ENCODE results near the gene KCNQ1OT1. TPM values are rescaled to one million over a fixed set of nuclear protein-coding genes. Genes with fewer than 3 reads are reported as not detected.

The KCNQ1OT1 gene
- total and polyA plus RNA-seq, 2 of the 4 experiments (the other 2 are of a cell fraction) = 0.14 to 2.0 TPM

DNA sequence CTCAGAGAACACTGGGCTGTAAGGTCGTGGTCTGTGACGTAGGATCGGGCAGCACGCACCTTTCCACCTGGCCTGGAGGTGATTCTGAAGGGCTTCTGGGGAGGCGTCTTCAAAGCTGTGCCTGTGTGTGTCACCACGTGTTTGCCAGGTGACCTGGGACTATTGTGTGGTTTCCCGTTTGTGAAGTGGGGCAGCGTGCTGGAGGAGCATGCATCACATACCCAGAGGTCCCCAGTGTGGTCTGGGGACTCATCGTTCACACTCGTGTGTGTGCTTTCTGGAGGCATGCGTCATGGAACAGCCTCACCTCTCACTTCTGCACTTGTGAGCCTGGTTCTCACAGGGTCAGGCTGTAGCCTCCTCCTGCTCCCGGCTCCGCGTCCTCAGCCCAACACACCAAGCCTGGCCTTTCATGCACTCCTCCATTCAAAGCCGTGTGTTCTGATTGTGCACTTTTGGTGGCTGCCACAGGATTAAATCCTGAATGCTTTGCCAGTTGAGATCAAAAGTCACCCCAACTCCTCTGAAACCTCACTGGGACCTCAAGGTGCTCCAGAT is 106.3 kb downstream of the KCNQ1OT1 start:
- Histone ChIP-seq H3K23ac (ENCODE audit: low read depth, low read length) (no peak overlapping the region), H3K4me1 (ENCODE audit: control insufficient read depth, insufficient read depth, low read length) (no peaks in the 10 kb centered on the region), H2AK5ac (ENCODE audit: low read depth, low read length) (no peak overlapping the region), H4K91ac (ENCODE audit: insufficient read depth, low read depth, low read length) (no peak overlapping the region), H2BK15ac (ENCODE audit: low read depth, low read length) (no peak overlapping the region), H4K5ac (ENCODE audit: low read depth, low read length) (no peak overlapping the region), H2BK120ac (ENCODE audit: low read depth, low read length) (no peak overlapping the region), H3K4me3 (ENCODE audit: insufficient read depth, low read depth, low read length) (no peak overlapping the region), H3K14ac (replicated peaks; ENCODE audit: low read depth, low read length) (no peak overlapping the region), H2AFZ (replicated peaks; ENCODE audit: low read length, poor library complexity) (no peak overlapping the region), H3K36me3 (ENCODE audit: control insufficient read depth, insufficient read depth, low read length) (no peaks in the 10 kb centered on the region), H3K9me1 (ENCODE audit: insufficient read depth, low read length) (no peaks in the 10 kb centered on the region), H3K56ac (ENCODE audit: extremely low read depth, insufficient read depth, low read length) (no peak overlapping the region), H3K27me3 (ENCODE audit: control insufficient read depth, insufficient read depth, low read length) (peaks cover 22% of the 10 kb centered on the region; the same call in 1 of the 2 replicates), H4K8ac (ENCODE audit: low read depth in 2 of 2, low read length in 2 of 2) (no peak overlapping the region), H3K79me1 (ENCODE audit: low read depth in 1 of 2, low read length in 2 of 2) (no peaks in the 10 kb centered on the region), H4K20me1 (ENCODE audit: insufficient read depth, low read length) (no peaks in the 10 kb centered on the region), H2AK9ac (replicated peaks; ENCODE audit: low read depth, low read length, poor library complexity) (peak overlapping the region; percentile 42), H2BK5ac (ENCODE audit: low read depth, low read length, poor library complexity, severe bottlenecking) (no peak overlapping the region), H3K4me2 (ENCODE audit: low read depth, low read length) (no peak overlapping the region), H3K18ac (ENCODE audit: low read depth, low read length) (no peak overlapping the region), H2BK20ac (ENCODE audit: low read depth, low read length) (no peak overlapping the region), H3K9me3 (ENCODE audit: control insufficient read depth, insufficient read depth, low read length) (peaks cover 4% of the 10 kb centered on the region), H3K4ac (ENCODE audit: low read depth, low read length) (no peak overlapping the region), H3K9ac (ENCODE audit: low read depth, low read length) (no peak overlapping the region), H3K27ac (ENCODE audit: insufficient read depth, low read length) (no peak overlapping the region)
- ChIA-PET CTCF (no interaction called here), POLR2A (ENCODE audit: unreplicated experiment) (interaction anchor here (0.6 kb wide), 1 partner anchor 16 kb away, joined by 3 read pairs; no protein-coding TSS in a partner anchor)
- dilution Hi-C loops (cut with HindIII; ENCODE audit: low sequenced_read_pairs, unreplicated experiment) = no loop called here
- 78% methylated on average over 12 of the region's 15 CpGs; no CpG with 5 or more reads in 1 of the 2 experiments for WGBS, 2 experiments (ENCODE audit: extremely low coverage in 2 of 2, insufficient read length in 1 of 2)
- DNase-seq = no peak
- intact Hi-C loops (cut with micrococcal nuclease) = no loop called here
- in situ Hi-C loops (cut with MboI; ENCODE audit: low sequenced_read_pairs) = no loop called here
- ATAC-seq (ENCODE audit: low read depth) = no peak
- BruUV-seq (replicated peaks) = no TSS peak
- TF ChIP-seq RAD21 (IDR thresholded peaks at IDR 0.05; ENCODE audit: low read length) (no peak), CHD1 (IDR thresholded peaks at IDR 0.05; ENCODE audit: low read depth, low read length) (no peak), CEBPB (IDR thresholded peaks at IDR 0.05; ENCODE audit: low read depth, low read length) (no peak), RFX5 (IDR thresholded peaks at IDR 0.05; ENCODE audit: low read depth, low read length) (no peak), FOS (IDR thresholded peaks at IDR 0.05; ENCODE audit: low read depth, low read length) (no peak)
